GM18508 (cell line): ENCODE results near the gene NTN3.

Experiments
- ATAC-seq: cut with Tn5 transposase; IDR thresholded peaks from one replicate; pipeline ENCODE4 v1.9.1; 2021; ENCODE audit warnings: moderate number of reproducible peaks; ENCODE audit not compliant: insufficient read depth, unreplicated experiment

NTN3 gene

GRCh38 chr16:2511996-2512734, 41.1 kb downstream of the NTN3 start:
- ATAC-seq, result no peak

DNA sequence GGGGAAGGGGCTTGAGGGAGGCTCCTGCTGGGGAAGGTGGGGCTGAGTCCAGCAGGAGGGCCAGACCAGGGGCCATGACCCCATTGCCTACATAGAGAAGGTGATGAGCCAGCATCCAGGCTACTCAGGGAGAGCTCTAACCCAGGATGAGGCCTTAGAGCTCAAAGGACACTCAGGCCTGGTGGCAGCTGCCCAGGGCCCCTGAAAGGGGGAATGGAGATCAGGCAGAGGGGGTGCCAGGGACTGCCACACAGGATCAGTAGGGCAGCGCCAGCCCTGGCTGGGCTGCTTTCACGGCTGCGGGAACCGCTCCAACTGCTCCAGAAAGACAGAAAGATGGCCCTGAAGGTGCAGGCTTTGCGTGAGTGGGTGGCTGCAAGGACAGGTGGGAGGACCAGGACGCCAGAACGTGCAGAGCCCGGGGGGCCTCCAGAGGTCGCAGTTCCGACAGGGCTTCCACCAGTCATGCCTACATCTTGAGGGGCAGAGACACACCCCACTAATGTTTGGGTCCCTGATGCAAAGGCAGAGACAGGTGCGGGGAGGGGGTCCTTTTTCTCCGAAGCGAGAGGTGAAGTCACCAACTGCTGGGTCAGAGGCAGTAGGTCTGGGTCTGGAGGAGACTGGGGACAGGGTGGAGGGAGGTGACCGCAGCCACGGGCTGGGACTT, 41.8 kb downstream of the NTN3 start:
- ATAC-seq, result no peak

DNA sequence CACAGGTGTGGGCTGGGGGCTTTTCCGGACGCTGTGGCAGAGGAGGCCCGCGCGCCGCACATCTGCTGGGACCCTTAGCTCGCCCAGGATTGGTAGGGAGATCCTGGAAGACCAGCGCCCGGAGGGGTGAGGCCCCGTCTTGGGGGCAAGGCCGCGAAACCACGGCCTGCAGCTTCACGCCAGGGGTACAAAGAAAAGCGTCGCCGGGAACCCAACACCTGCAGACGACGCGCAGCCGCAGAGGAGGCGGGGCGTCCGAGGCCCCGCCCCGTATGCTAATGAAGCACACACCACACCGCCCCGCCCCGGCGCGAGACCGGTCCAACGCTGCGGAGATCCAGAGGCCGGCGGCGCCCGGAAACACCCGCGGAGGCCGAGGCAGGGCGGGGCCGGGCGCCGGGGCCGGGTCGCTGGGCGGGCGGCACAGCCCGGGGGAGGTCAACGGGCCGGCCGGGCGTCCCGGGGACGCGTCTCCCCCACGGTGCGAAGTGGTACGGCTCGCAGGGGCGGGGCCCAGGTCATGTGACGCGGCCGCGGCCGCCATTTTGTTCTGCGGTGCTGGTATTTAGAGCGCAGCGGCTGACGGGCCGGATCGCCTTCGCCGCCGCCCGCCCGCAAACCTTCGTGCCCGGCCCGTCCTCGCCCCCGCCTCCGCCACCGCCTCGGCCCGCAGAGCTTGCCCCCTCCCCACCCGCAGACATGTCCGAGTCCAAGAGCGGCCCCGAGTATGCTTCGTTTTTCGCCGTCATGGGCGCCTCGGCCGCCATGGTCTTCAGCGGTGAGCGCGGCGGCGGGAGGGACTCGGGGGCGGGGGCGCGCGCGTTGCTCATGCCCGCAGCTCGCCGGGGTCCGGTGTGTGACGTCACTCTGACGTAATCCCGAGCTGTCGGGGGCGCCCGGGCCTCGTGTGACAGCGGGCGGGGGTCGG, 42.6 kb downstream of the NTN3 start, which contains the start of gene ATP6V0C:
Gene ATP6V0C (plus strand): TSS at position 548 of the 928 bp plus-strand sequence. CDS start 152 bp downstream, at position 700.
- peak; percentile 34 for ATAC-seq

DNA sequence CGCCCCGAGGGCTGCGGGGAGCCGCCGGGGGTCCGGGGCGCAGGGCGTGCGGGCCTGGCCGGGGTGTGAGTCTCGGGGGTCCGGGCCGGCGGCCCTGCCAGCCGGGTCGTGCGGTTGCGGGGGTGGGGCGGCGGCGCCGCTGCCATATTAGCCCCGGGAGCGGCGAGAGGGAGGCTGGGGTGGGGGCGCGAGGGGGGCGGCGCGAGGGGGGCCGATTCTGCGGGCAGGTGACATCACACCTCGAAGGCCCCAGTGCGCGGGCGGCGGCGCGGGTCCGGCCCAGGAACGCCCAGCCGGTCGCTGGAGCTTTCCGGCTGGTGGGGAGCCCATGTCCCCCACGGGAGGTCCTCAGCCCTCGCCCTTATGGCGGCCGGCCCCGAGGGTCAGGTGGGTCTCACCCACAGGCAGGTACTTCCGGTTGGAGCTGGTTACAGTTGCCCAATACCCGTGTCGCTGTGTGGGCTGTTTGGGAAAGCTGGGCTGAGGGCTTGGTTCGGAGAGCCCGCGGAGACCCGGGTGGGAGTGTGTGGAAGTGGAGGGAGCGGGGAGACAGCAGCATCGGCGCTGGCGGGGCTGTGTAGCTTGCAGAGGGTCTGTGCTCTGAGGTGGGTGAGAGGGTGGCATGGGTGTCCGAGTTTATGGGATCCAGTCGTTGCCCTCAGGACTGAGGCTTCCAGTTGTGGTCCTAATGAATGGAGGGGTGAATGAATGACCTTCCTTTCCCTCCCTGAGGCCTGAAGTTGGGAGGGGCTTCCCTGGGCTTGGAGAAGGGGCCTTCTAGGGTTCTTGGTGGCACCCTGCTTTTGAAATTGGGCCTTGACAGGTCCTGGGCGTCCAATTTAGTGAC, 43.5 kb downstream of the NTN3 start:
- ATAC-seq, result no peak

GRCh38 chr16:2515180-2515851, 44.2 kb downstream of the NTN3 start:
- no peak for ATAC-seq

GRCh38 chr16:2516391-2517240, 45.5 kb downstream of the NTN3 start:
- ATAC-seq, result no peak

DNA sequence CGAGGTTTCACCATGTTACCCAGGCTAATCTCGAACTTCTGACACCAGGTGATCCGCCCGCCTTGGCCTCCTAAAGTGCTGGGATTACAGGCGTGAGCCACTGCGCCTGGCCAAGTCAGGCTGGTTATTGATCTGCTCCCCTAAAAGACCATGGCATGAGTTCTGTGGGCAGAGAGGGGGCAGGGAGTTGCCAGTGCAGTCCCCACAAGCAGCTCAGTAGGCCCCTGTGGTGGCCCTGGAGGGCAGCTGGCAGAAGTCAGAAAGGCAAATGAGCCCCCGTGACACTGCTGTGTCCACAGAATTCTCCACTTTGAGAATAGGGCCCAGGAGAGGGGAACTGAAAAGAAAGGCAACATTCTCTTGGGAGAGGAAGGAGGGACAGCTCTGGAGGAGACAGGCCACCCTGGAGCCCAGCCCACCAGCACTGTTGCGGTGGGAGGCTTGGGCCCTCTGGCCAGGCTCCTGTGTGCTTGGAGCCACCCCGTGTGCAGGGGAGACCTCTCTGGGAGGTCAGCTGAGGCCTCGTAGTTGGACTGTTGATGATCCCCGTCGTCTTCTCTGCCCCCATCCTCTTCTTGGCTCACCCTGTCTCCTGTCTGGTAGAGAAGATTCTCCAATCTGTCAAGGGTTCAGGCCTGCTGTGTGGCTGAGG, 47.0 kb downstream of the NTN3 start:
- no peak for ATAC-seq

DNA sequence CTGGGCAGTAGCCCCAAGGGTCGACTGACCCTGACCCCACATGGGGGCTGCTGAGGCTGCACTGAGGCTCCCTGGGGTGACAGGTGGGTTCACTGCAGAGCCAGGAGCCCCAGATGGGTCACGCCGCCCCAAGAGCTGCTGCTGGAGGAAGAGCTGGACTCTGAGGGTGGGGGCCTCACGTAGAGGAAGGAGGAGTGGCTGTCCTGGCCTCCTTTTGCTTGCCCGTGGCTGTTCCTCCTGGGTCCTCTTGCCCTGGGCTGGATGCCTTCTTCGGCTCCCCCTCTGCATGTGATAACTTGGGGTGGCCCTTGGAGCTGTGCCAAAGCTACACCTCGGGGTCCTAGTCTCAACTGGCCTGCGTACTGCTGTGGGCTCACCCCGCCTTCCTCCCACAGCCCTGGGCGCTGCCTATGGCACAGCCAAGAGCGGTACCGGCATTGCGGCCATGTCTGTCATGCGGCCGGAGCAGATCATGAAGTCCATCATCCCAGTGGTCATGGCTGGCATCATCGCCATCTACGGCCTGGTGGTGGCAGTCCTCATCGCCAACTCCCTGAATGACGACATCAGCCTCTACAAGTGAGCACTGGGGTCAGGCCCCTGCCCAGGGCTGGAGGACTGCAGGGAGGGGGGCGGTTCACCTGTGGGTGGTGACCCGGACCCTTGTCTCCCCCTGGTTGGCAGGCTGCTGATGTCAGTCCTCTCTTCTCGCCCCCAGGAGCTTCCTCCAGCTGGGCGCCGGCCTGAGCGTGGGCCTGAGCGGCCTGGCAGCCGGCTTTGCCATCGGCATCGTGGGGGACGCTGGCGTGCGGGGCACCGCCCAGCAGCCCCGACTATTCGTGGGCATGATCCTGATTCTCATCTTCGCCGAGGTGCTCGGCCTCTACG, 48.0 kb downstream of the NTN3 start:
- ATAC-seq, result no peak

GRCh38 chr16:2519711-2520080, 48.6 kb downstream of the NTN3 start:
- ATAC-seq, result no peak

GRCh38 chr16:2520097-2520783, 49.1 kb downstream of the NTN3 start, which contains the start of gene AMDHD2:
AMDHD2 (plus strand) TSS chr16:2520371; CDS start chr16:2520459, 88 bp downstream.
- no peak for ATAC-seq

GRCh38 chr16:2520784-2521531, 49.9 kb downstream of the NTN3 start:
- ATAC-seq, result no peak
